H9 (cell line): ENCODE results near the gene VPS16. TPM values are rescaled to one million over a fixed set of nuclear protein-coding genes. Genes with fewer than 3 reads are reported as not detected.

Experiments used
- DNase-seq: peaks from one replicate; pipeline ENCODE4 v3.0.0-alpha.2; 2017
- H2AFZ ChIP-seq: one replicate; pipeline ENCODE4 v1.6.1; 2013; ENCODE audit warnings: mild to moderate bottlenecking, low read length, control low read depth, moderate library complexity
- H2AK5ac ChIP-seq: 2 replicates; pipeline ENCODE4 v1.6.1; 2013; ENCODE audit warnings: low read length, control low read depth, mixed read lengths; ENCODE audit not compliant: insufficient read length
- H2BK120ac ChIP-seq: one replicate; pipeline ENCODE4 v1.6.1; 2013; ENCODE audit warnings: low read depth, mild to moderate bottlenecking, low read length, control low read depth, inconsistent platforms; ENCODE audit not compliant: poor library complexity, severe bottlenecking
- H2BK12ac ChIP-seq: 2 replicates; pipeline ENCODE4 v1.6.1; 2013; ENCODE audit warnings: low read length, control low read depth, mixed read lengths, low read depth; ENCODE audit not compliant: insufficient read length
- H2BK15ac ChIP-seq: 2 replicates; pipeline ENCODE4 v1.6.1; 2013; ENCODE audit warnings: low read depth, low read length, control low read depth
- H2BK20ac ChIP-seq: one replicate; pipeline ENCODE4 v1.6.1; 2013; ENCODE audit warnings: low read depth, mild to moderate bottlenecking, low read length, control low read depth, inconsistent platforms; ENCODE audit not compliant: poor library complexity, severe bottlenecking
- H2BK5ac ChIP-seq: 2 replicates; pipeline ENCODE4 v1.6.1; 2013; ENCODE audit warnings: low read length, control low read depth, mixed read lengths; ENCODE audit not compliant: insufficient read length
- H3K14ac ChIP-seq: 2 replicates; pipeline ENCODE4 v1.6.1; 2013; ENCODE audit warnings: low read length, control low read depth; ENCODE audit not compliant: insufficient read depth
- H3K18ac ChIP-seq: 2 replicates; pipeline ENCODE4 v1.6.1; 2013; ENCODE audit warnings: low read depth, mild to moderate bottlenecking, mixed read lengths, low read length, control low read depth; ENCODE audit not compliant: insufficient read length
- H3K23ac ChIP-seq: 2 replicates; pipeline ENCODE4 v1.6.1; 2013; ENCODE audit warnings: low read length, control low read depth, mixed read lengths, low read depth; ENCODE audit not compliant: insufficient read length
- H3K23me2 ChIP-seq: 2 replicates; pipeline ENCODE4 v1.6.1; 2013; ENCODE audit warnings: low read depth, mild to moderate bottlenecking, mixed read lengths, low read length, control low read depth; ENCODE audit not compliant: insufficient read length, poor library complexity, severe bottlenecking
- H3K27ac ChIP-seq: 2 replicates; pipeline ENCODE4 v1.5.1; 2013; ENCODE audit warnings: low read length, control low read depth, mixed read lengths, low read depth; ENCODE audit not compliant: insufficient read length
- H3K27me3 ChIP-seq: 2 replicates; pipeline ENCODE4 v1.6.1; 2013; ENCODE audit warnings: low read length, control low read depth, inconsistent platforms; ENCODE audit not compliant: insufficient read depth
- H3K4ac ChIP-seq: 2 replicates; pipeline ENCODE4 v1.6.1; 2013; ENCODE audit warnings: low read depth, mild to moderate bottlenecking, control low read depth, inconsistent platforms, low read length, moderate library complexity
- H3K4me1 ChIP-seq: 2 replicates; pipeline ENCODE4 v1.6.1; 2013; ENCODE audit warnings: low read length, control low read depth, inconsistent platforms; ENCODE audit not compliant: insufficient read depth
- H3K4me2 ChIP-seq: 2 replicates; pipeline ENCODE4 v1.6.1; 2013; ENCODE audit warnings: low read length, control low read depth, mixed read lengths; ENCODE audit not compliant: insufficient read length, insufficient read depth
- H3K56ac ChIP-seq: 2 replicates; pipeline ENCODE4 v1.6.1; 2013; ENCODE audit warnings: low read depth, mild to moderate bottlenecking, mixed read lengths, low read length, control low read depth; ENCODE audit not compliant: insufficient read length
- H3K79me1 ChIP-seq: 2 replicates; pipeline ENCODE4 v1.6.1; 2013; ENCODE audit warnings: low read depth, mild to moderate bottlenecking, moderate library complexity, low read length, control low read depth, inconsistent platforms; ENCODE audit not compliant: insufficient read depth, poor library complexity, severe bottlenecking
- H3K79me2 ChIP-seq: 2 replicates; pipeline ENCODE4 v1.6.1; 2013; ENCODE audit warnings: low read length, control low read depth, inconsistent platforms; ENCODE audit not compliant: insufficient read depth
- H3K9ac ChIP-seq: 2 replicates; pipeline ENCODE4 v1.6.1; 2013; ENCODE audit warnings: low read length, control low read depth, mixed read lengths; ENCODE audit not compliant: insufficient read length; ENCODE audit errors: extremely low read depth
- H3K9me3 ChIP-seq: one replicate; pipeline ENCODE4 v1.6.1; 2013; ENCODE audit warnings: low read depth, low read length, inconsistent platforms; ENCODE audit not compliant: control insufficient read depth
- H3T11ph ChIP-seq: one replicate; pipeline ENCODE4 v1.6.1; 2013; ENCODE audit warnings: mild to moderate bottlenecking, low read length, control low read depth, inconsistent platforms
- H4K20me1 ChIP-seq: one replicate; pipeline ENCODE4 v1.6.1; 2013; ENCODE audit not compliant: control insufficient read depth, insufficient read length, insufficient read depth
- H4K5ac ChIP-seq: 2 replicates; pipeline ENCODE4 v1.6.1; 2013; ENCODE audit warnings: low read depth, mild to moderate bottlenecking, mixed read lengths, low read length, control low read depth; ENCODE audit not compliant: insufficient read length
- H4K8ac ChIP-seq: replicated peaks from 2 replicates; pipeline ENCODE4 v1.6.1; 2013; ENCODE audit warnings: low read length, control low read depth, mixed read lengths, low read depth; ENCODE audit not compliant: insufficient read length
- H4K91ac ChIP-seq: 2 replicates; pipeline ENCODE4 v1.6.1; 2013; ENCODE audit warnings: low read depth, mild to moderate bottlenecking, moderate library complexity, mixed read lengths, low read length, control low read depth; ENCODE audit not compliant: insufficient read length
- H3K27ac Mint-ChIP-seq, 3 experiments: 2 replicates in 2 of 3; 3 replicates in 1 of 3; pipeline ENCODE4 v1.8.0; 2020 to 2021; ENCODE audit warnings: mixed read lengths in 3 of 3, mild to moderate bottlenecking in 1 of 3, moderate library complexity in 1 of 3
- H3K27me3 Mint-ChIP-seq: 2 replicates; pipeline ENCODE4 v1.8.0; 2021; ENCODE audit warnings: low read depth, mild to moderate bottlenecking, moderate library complexity, mixed read lengths
- H3K36me3 Mint-ChIP-seq, 3 experiments: 2 replicates in 2 of 3; 3 replicates in 1 of 3; pipeline ENCODE4 v1.8.0; 2020 to 2021; ENCODE audit warnings: low read depth in 3 of 3, mixed read lengths in 3 of 3; ENCODE audit not compliant: insufficient read depth in 1 of 3
- H3K4me1 Mint-ChIP-seq, 2 experiments: 2 replicates each; pipeline ENCODE4 v1.8.0; 2020; ENCODE audit warnings: mixed read lengths in 2 of 2
- H3K4me3 Mint-ChIP-seq, 2 experiments: 2 replicates in 1 of 2; 3 replicates in 1 of 2; pipeline ENCODE4 v1.8.0; 2020 to 2021; ENCODE audit warnings: mild to moderate bottlenecking in 2 of 2, mixed read lengths in 2 of 2, moderate library complexity in 1 of 2
- H3K9me3 Mint-ChIP-seq, 2 experiments: 2 replicates in 1 of 2; 3 replicates in 1 of 2; pipeline ENCODE4 v1.8.0; 2020; ENCODE audit warnings: mild to moderate bottlenecking in 2 of 2, mixed read lengths in 2 of 2, moderate library complexity in 1 of 2
- WGBS: extraction: QIAGEN DNeasy Blood & Tissue Kit; methylation state at CpG from one replicate; pipeline ENCODE4 v1.1.7; 2013; ENCODE audit warnings: missing lambda C conversion rate, low lambda C conversion rate, mixed read lengths; ENCODE audit not compliant: insufficient read length; ENCODE audit errors: extremely low coverage; 5-methylcytosine and 5-hydroxymethylcytosine counted together
- total RNA-seq: library from RNA; stranded (reverse); gene quantifications from 2 replicates; pipeline ENCODE4 v1.2.1, GENCODE V29; 2021
- TF ChIP-seq, protein P1 (sequence below): fragments of 200-600 bp; sonication (generic); conservative IDR thresholded peaks from 3 replicates; pipeline ENCODE4 v1.8.0; 2021; ENCODE audit warnings: antibody characterized with exemption, mild to moderate bottlenecking

VPS16 gene
- total RNA-seq, 1 experiment from 2014 or later: 32.1 TPM

DNA sequence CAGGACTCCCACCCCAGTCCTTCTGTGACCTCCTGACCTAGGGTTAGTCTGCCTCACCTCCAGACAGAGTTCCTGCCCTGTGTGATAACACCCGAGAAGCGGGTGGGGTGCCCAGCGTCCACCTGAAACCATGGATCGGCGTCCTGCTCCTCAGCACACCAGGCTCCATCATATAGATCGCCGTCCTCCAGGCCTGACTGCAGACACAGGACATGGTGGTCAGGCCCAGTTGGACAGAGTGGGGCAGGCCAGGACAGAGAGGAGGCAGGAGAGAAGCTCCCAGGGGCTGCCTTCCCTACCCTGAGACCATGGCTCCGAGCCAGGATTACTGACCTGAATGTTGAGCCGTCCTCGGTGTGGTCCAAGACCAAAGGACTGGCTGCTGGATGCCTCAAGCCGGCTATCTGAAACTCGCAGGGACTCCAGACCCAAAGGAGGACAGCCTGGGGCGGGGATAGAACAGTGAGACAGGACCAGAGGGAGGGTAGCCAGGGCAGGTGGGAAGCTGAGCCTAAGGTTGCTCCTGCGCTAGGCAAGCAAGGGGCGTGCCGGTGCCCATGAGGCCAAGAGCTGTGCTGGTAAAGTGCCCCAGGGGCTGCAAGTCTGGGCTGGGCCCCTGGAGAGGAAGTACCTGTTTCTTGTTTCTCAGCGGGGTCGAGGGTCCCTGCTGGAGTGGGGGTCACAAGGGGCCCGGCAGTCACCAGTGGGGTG is 42.3 kb upstream of the VPS16 start:
- H3K4ac ChIP-seq: no peak overlapping the region
- H3K27ac ChIP-seq: no peak overlapping the region
- H2BK120ac ChIP-seq: no peak overlapping the region
- H3K56ac ChIP-seq: no peak overlapping the region
- no peaks in the 10 kb centered on the region for H3K79me1 ChIP-seq
- H3T11ph ChIP-seq: no peak overlapping the region
- no peak overlapping the region for H2BK12ac ChIP-seq
- no peak overlapping the region for H2AK5ac ChIP-seq
- no peak overlapping the region for H2BK20ac ChIP-seq
- no peak for DNase-seq
- H3K27me3 Mint-ChIP-seq: peaks cover 21% of the 10 kb centered on the region
- H3K27me3 ChIP-seq: peaks cover 12% of the 10 kb centered on the region; the same call in 1 of the 2 replicates
- H3K9ac ChIP-seq: no peak overlapping the region
- H3K4me1 Mint-ChIP-seq: peaks cover 25 to 29% of the 10 kb centered on the region in 2 experiments
- no peaks in the 10 kb centered on the region for H3K79me2 ChIP-seq
- no peak overlapping the region for H3K4me2 ChIP-seq
- no peaks in the 10 kb centered on the region for H4K20me1 ChIP-seq
- peak overlapping the region in 1 of 2 experiments; percentile 59; a peak in 2 of 5 replicates for H3K4me3 Mint-ChIP-seq
- no peaks in the 10 kb centered on the region; a peak in 1 of 5 replicates for H3K9me3 Mint-ChIP-seq
- H3K27ac Mint-ChIP-seq: no peak overlapping the region; a peak in 2 of 7 replicates
- no peaks in the 10 kb centered on the region; the same call in 1 of the 2 replicates for H3K4me1 ChIP-seq
- TF ChIP-seq, protein P1, sequence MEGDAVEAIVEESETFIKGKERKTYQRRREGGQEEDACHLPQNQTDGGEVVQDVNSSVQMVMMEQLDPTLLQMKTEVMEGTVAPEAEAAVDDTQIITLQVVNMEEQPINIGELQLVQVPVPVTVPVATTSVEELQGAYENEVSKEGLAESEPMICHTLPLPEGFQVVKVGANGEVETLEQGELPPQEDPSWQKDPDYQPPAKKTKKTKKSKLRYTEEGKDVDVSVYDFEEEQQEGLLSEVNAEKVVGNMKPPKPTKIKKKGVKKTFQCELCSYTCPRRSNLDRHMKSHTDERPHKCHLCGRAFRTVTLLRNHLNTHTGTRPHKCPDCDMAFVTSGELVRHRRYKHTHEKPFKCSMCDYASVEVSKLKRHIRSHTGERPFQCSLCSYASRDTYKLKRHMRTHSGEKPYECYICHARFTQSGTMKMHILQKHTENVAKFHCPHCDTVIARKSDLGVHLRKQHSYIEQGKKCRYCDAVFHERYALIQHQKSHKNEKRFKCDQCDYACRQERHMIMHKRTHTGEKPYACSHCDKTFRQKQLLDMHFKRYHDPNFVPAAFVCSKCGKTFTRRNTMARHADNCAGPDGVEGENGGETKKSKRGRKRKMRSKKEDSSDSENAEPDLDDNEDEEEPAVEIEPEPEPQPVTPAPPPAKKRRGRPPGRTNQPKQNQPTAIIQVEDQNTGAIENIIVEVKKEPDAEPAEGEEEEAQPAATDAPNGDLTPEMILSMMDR: no peak
- H3K18ac ChIP-seq: no peak overlapping the region
- no peak overlapping the region for H2BK5ac ChIP-seq
- H3K14ac ChIP-seq: no peak overlapping the region
- WGBS: no CpG with 5 or more reads among the region's 19 CpGs
- H3K9me3 ChIP-seq: no peaks in the 10 kb centered on the region
- H4K8ac ChIP-seq: no peak overlapping the region
- H3K23me2 ChIP-seq: peaks cover 7% of the 10 kb centered on the region
- no peak overlapping the region for H2BK15ac ChIP-seq
- H4K91ac ChIP-seq: no peak overlapping the region
- no peak overlapping the region for H4K5ac ChIP-seq
- peaks cover 23 to 66% (median 38%) of the 10 kb centered on the region in 3 experiments for H3K36me3 Mint-ChIP-seq
- H2AFZ ChIP-seq: no peak overlapping the region
- H3K23ac ChIP-seq: no peak overlapping the region
